Measurements from ENCODE around the gene SPATA31E1. TPM values are rescaled to one million over a fixed set of nuclear protein-coding genes. Genes with fewer than 3 reads are reported as not detected.

SPATA31E1 gene
- total and polyA plus RNA-seq, 12 donors, result not detected

- H3K4me3 ChIP-seq, result no peak overlapping the region
These were observed 3.7 kb downstream of the SPATA31E1 start for GRCh38 chr9:87886210-87886932.

GRCh38 chr9:87886933-87887505 lies 4.3 kb downstream of the SPATA31E1 start:
- 81 to 84% methylated on average over 13 of the region's 13 CpGs for WGBS, 2 donors
- intact Hi-C loops (cut with DNase I), result no loop called here
- no peak for TF ChIP-seq CTCF (IDR thresholded peaks at IDR 0.05)
- ATAC-seq (no peak), DNase-seq (no peak)
- no peak overlapping the region for H3K4me3 ChIP-seq
- no peaks in the 10 kb centered on the region for H3K9me3 ChIP-seq
- no peak overlapping the region for H3K27ac ChIP-seq
- peaks cover 0 to 23% (median 5%) of the 10 kb centered on the region in 7 donors for H3K27me3 ChIP-seq
- H3K36me3 ChIP-seq, result no peaks in the 10 kb centered on the region
- H3K4me1 ChIP-seq, result no peaks in the 10 kb centered on the region

More at GRCh38 chr9:87886210-87886932, 3.7 kb downstream of the SPATA31E1 start:
- TF ChIP-seq CTCF (IDR thresholded peaks at IDR 0.05), result no peak
- intact Hi-C loops (cut with DNase I), result no loop called here
- DNase-seq, result no peak
- no peak for ATAC-seq
- no peaks in the 10 kb centered on the region for H3K9me3 ChIP-seq
- no peaks in the 10 kb centered on the region for H3K36me3 ChIP-seq
- H3K4me1 ChIP-seq, result no peaks in the 10 kb centered on the region
- 73 to 77% methylated on average over 11 of the region's 11 CpGs for WGBS, 2 donors
- no peak overlapping the region for H3K27ac ChIP-seq
- peaks cover 0 to 23% (median 5%) of the 10 kb centered on the region in 7 donors for H3K27me3 ChIP-seq

GRCh38 chr9:87887661-87888480 lies 5.2 kb downstream of the SPATA31E1 start:
- TF ChIP-seq CTCF (IDR thresholded peaks at IDR 0.05), result no peak
- Histone ChIP-seq H3K36me3 (no peaks in the 10 kb centered on the region), H3K9me3 (no peaks in the 10 kb centered on the region), H3K4me1 (no peaks in the 10 kb centered on the region), H3K4me3 (no peak overlapping the region), H3K27me3 (peaks cover 0 to 23% (median 5%) of the 10 kb centered on the region in 7 donors), H3K27ac (no peak overlapping the region)
- no peak for DNase-seq
- ATAC-seq, result no peak
- intact Hi-C loops (cut with DNase I), result no loop called here
- WGBS, 2 donors, result 91 to 93% methylated on average over 13 of the region's 13 CpGs

GRCh38 chr9:87888501-87888900 lies 5.8 kb downstream of the SPATA31E1 start:
- Histone ChIP-seq H3K27me3 (peaks cover 0 to 23% (median 5%) of the 10 kb centered on the region in 7 donors), H3K9me3 (peaks cover 0 to under 1% (median 0%) of the 10 kb centered on the region in 11 donors), H3K4me1 (no peaks in the 10 kb centered on the region), H3K27ac (no peak overlapping the region), H3K4me3 (no peak overlapping the region), H3K36me3 (no peaks in the 10 kb centered on the region)
- no peak for DNase-seq
- intact Hi-C loops (cut with DNase I), result no loop called here
- ATAC-seq, result no peak
- WGBS, 2 donors, result 69% methylated on average over 6 of the region's 6 CpGs
- TF ChIP-seq CTCF (IDR thresholded peaks at IDR 0.05), result no peak
